ENCODE measurements around the gene PHOX2A. TPM values are rescaled to one million over a fixed set of nuclear protein-coding genes. Genes with fewer than 3 reads are reported as not detected.

The PHOX2A gene
- total RNA-seq, 2 experiments from 2014 or later, result not detected

DNA sequence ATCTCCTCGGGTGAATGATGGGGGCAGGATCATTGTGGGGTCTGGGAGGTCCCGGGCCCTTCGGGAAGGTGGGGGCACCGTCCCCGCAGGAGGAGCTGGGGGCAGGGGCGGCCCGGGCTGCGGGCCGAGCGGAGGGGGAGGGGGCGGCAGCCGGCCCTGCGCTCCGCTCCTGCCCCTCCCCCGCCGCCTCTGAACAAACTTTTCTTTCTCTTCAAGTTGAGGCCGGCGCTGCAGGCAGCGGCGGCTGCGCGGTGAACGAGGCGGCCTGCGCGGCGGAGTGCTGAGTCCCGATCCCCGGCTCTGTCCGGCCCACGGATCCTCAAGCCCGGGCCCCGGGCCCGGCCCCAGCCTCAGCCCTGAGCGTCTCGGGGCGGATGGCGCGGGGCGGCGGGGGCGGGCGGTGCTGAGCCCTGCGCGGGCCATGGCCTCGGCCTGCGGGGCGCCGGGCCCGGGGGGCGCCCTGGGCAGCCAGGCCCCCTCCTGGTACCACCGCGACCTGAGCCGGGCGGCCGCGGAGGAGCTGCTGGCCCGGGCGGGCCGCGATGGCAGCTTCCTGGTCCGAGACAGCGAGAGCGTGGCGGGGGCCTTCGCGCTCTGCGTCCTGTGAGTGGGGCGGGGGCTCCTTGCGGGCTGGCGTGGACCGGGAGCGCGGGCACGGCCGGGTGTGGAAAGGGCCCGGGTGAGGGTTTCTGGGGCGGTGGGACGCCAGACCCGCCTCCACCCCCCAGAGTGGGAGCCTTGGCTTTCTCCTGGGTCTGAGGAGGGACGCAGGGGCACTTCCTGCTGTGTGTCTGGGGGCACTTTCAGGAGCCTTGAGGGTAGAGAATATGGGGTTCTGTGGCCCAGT is 19.2 kb downstream of the PHOX2A start, which contains the start of gene INPPL1:
TSS of gene INPPL1 (plus strand) at position 204 of the 847 bp plus-strand sequence. CDS start at position 422, 218 bp downstream.
- Mint-ChIP-seq H3K27ac (peak within 1 kb of the TSS; percentile 84), H3K27me3 (no peaks in the 10 kb centered on the region), H3K4me1 (ENCODE audit: low read depth) (peaks cover 24% of the 10 kb centered on the region), H3K36me3 (peaks cover 5% of the 10 kb centered on the region), H3K9me3 (no peaks in the 10 kb centered on the region), H3K4me3 (peak within 1 kb of the TSS; percentile 84)
- POLR2A ChIA-PET, result interaction anchor here (1.1 to 2.2 kb wide), 3 partner anchors 14 to 206 kb away, joined by 3 to 9 read pairs (median 4); partner anchors contain the start of gene LAMTOR1
- peak; percentile 57 for DNase-seq
- CTCF ChIA-PET, result interaction anchor here (1.3 to 3.1 kb wide), 3 partner anchors 12 to 200 kb away, joined by 6 to 21 read pairs (median 6); no protein-coding TSS in a partner anchor
- intact Hi-C loops (cut with micrococcal nuclease), result loop anchor here (5.0 kb wide), 1 partner anchor 292 kb away; no protein-coding TSS in a partner anchor

DNA sequence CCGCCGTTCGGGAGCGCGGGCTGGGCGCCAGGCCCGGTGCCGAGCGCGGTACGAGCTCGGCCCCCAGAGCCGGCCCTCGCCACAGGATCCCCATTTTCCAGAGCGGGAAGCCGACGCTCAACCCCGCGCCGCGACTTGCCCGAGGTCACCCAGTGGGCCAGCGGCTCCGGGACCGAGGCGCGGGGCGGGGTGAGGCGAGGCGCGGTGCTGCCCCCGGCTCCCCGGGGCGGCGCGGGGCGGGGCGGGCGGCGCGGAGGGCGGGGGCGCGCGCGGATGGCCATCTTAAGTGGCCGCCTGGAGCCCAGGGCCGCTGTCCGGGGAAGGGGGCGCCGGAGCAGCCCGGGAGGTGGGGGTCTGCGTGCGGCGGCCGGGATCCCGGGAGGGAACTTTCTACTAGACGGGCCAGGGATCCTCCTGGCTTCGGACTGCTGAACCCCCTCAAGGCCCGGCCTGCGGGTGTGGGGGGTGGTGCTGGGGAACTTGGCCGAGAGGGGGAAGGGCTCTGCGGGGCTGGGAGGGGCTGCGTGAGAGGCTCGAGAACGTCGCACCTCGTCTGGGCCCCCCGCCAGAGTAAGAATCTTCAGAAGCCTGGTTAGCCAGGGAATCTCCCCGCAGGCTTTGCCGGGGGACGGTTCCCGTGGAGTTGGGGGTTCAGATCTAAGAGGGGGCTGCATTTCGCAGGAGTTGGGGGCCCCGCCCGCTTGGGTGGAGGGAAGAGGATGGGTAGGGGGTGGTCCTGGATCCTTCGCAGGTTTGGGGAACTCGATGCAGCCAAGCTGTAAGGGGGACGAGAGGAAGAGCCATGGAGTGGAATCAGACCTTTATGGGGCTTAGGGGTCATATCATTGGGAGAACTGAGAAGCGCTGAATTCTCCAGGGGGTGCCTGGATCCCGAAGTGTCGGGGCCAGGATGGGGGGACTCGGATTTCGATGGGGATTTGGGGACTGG is 20.1 kb downstream of the PHOX2A start:
- Mint-ChIP-seq H3K4me3 (peak overlapping the region; percentile 84), H3K4me1 (ENCODE audit: low read depth) (peaks cover 24% of the 10 kb centered on the region), H3K27me3 (peaks cover under 1% of the 10 kb centered on the region), H3K27ac (peak overlapping the region; percentile 84), H3K9me3 (no peaks in the 10 kb centered on the region), H3K36me3 (peaks cover 5% of the 10 kb centered on the region)
- peak; percentile 75 for DNase-seq
- intact Hi-C loops (cut with micrococcal nuclease), result loop anchor here (1.0 to 5.0 kb wide), 6 partner anchors 111 to 292 kb away; partner anchors contain the start of genes ANAPC15, CLPB, LAMTOR1 and LRRC51
- ChIA-PET POLR2A (interaction anchor here (1.5 to 2.2 kb wide), 2 partner anchors 14 kb away, joined by 3 to 9 read pairs; no protein-coding TSS in a partner anchor), CTCF (interaction anchor here (0.9 to 2.4 kb wide), 8 partner anchors 13 to 210 kb away, joined by 3 to 9 read pairs (median 5); partner anchors contain the start of gene CLPB)

DNA sequence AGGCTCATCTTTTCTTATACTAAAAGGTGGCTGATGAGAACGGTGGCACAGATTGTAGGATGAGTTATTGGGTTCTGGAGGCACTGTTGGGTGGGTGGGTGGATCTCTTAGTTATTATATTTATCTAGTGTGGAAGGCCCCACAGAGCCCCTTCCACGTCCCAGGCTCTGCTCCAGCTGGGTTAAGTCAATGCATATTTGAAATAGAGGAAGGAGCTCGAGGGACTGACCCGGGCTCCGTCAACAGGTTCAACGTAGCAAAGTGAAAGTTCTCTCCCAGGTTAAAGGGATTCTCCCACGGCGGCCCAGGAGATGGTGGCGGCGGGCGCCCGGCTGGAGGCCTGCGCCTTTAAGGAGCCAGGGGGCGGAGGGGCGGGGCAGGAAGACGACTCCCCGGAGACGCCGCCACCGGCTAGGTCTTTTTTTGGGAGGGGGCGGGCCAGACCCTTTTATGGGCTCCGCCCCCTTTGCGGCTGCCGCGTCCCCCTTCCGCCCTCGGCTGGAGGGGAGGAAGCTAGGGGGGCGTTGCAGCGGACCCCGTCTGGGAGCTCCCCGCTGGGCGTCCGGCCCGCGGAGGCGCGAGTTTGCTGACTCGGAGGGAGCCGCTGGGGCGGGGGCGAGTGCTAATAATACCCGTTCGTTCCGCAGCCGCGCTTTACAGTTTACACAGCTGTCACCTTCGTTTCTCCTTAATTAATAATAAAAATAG is 20.9 kb downstream of the PHOX2A start:
- H3K27ac Mint-ChIP-seq, result peak overlapping the region; percentile 77
- ChIA-PET POLR2A (interaction anchor here (0.9 to 1.5 kb wide), 2 partner anchors 13 to 15 kb away, joined by 3 to 4 read pairs; no protein-coding TSS in a partner anchor), CTCF (interaction anchor here (0.9 to 2.4 kb wide), 10 partner anchors 14 to 211 kb away, joined by 3 to 9 read pairs (median 3); partner anchors contain the start of gene CLPB)
- peaks cover 5% of the 10 kb centered on the region for H3K27me3 Mint-ChIP-seq
- peaks cover 24% of the 10 kb centered on the region for H3K4me1 Mint-ChIP-seq (ENCODE audit: low read depth)
- H3K4me3 Mint-ChIP-seq, result peak overlapping the region; percentile 75
- intact Hi-C loops (cut with micrococcal nuclease), result loop anchor here (1.0 to 5.0 kb wide), 6 partner anchors 110 to 291 kb away; partner anchors contain the start of genes ANAPC15, CLPB, LAMTOR1 and LRRC51
- no peaks in the 10 kb centered on the region for H3K9me3 Mint-ChIP-seq
- peak; percentile 95 for DNase-seq
- H3K36me3 Mint-ChIP-seq, result peaks cover 5% of the 10 kb centered on the region

DNA sequence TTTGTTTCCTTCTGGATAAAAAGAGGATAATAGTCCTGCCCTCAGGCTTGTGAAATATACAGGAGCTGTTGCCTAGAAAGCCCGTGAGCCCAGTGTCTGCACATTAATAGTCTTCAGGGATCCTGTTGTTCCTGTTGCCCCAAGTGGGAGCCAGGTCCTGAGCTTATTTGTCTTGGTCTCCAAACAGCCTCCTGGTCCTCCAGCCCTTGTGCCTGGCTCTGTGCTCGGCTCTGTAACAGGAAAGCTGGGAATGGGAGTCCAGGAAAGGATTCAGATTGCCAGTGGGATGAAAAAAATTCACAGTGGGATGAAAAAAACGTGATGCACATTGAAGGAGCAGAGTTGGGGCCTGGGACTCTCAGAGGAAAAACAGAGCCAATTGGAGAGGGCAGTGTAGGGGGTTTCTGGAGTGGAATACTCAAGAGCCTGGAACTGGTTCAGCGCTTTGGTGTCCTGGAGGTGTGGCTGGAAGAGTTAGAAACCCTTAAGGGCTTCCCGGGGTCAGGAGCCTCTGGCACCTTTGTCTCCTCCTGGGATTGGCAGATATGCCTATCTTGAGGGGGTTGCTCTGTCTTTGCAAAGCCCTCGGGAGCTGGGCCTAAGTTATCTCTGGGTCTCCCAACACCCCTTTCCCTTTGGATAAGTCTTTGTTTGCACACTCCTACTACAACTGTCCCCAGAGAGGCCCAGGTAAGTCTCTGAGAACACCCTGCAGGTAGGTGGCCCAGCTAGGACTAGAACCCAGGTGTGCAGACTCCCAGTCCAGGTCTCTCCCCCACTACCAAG is 21.7 kb downstream of the PHOX2A start:
- ChIA-PET CTCF (interaction anchor here (0.9 to 2.4 kb wide), 10 partner anchors 16 to 212 kb away, joined by 3 to 9 read pairs (median 3); partner anchors contain the start of gene CLPB), POLR2A (interaction anchor here (0.9 to 1.5 kb wide), 3 partner anchors 13 to 16 kb away, joined by 3 to 4 read pairs (median 4); no protein-coding TSS in a partner anchor)
- H3K4me1 Mint-ChIP-seq (ENCODE audit: low read depth), result peaks cover 24% of the 10 kb centered on the region
- peak overlapping the region; percentile 77 for H3K27ac Mint-ChIP-seq
- no peaks in the 10 kb centered on the region for H3K9me3 Mint-ChIP-seq
- peak overlapping the region; percentile 75 for H3K4me3 Mint-ChIP-seq
- no peak for DNase-seq
- peaks cover 5% of the 10 kb centered on the region for H3K27me3 Mint-ChIP-seq
- H3K36me3 Mint-ChIP-seq, result peaks cover 5% of the 10 kb centered on the region
- intact Hi-C loops (cut with micrococcal nuclease), result loop anchor here (2.0 to 5.0 kb wide), 4 partner anchors 109 to 290 kb away; partner anchors contain the start of genes ANAPC15, CLPB and LAMTOR1

DNA sequence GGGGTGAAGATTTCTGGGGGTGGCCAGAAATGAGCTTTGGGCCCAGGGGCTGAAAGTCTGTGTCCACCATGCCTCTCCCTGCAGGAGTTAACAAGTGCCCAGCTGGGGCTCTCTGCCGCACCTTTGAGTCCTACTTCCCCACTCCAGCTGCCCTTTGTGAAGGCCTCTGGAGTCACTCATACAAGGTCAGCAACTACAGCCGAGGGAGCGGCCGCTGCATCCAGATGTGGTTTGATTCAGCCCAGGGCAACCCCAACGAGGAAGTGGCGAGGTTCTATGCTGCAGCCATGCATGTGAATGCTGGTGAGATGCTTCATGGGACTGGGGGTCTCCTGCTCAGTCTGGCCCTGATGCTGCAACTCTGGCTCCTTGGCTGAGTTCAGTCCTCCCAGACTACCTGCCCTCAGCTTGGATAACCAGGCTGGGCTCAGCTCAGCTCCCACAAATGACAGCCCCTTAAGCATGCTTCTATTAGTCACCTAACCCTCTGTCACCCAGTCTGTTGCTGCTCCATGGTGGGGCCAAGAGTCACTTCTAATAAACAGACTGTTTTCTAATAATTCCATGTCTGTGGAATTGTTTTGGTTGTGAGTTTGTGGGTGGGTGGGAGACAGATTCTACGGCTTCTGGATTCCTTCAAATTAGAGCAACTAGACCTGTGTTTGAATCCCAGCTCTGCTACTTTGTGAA is 22.4 kb downstream of the PHOX2A start:
- peaks cover 5% of the 10 kb centered on the region for H3K36me3 Mint-ChIP-seq
- H3K9me3 Mint-ChIP-seq, result no peaks in the 10 kb centered on the region
- CTCF ChIA-PET, result interaction anchor here (1.0 to 2.4 kb wide), 6 partner anchors 17 to 213 kb away, joined by 3 to 9 read pairs (median 4); partner anchors contain the start of gene CLPB
- no peak overlapping the region for H3K27ac Mint-ChIP-seq
- H3K27me3 Mint-ChIP-seq, result peaks cover 7% of the 10 kb centered on the region
- POLR2A ChIA-PET, result interaction anchor here (0.6 to 1.0 kb wide), 2 partner anchors 13 to 191 kb away, joined by 4 read pairs; no protein-coding TSS in a partner anchor
- peaks cover 24% of the 10 kb centered on the region for H3K4me1 Mint-ChIP-seq (ENCODE audit: low read depth)
- no peak overlapping the region for H3K4me3 Mint-ChIP-seq
- DNase-seq, result no peak
- intact Hi-C loops (cut with micrococcal nuclease), result loop anchor here (2.0 to 5.0 kb wide), 4 partner anchors 109 to 289 kb away; partner anchors contain the start of genes ANAPC15, CLPB and LAMTOR1

DNA sequence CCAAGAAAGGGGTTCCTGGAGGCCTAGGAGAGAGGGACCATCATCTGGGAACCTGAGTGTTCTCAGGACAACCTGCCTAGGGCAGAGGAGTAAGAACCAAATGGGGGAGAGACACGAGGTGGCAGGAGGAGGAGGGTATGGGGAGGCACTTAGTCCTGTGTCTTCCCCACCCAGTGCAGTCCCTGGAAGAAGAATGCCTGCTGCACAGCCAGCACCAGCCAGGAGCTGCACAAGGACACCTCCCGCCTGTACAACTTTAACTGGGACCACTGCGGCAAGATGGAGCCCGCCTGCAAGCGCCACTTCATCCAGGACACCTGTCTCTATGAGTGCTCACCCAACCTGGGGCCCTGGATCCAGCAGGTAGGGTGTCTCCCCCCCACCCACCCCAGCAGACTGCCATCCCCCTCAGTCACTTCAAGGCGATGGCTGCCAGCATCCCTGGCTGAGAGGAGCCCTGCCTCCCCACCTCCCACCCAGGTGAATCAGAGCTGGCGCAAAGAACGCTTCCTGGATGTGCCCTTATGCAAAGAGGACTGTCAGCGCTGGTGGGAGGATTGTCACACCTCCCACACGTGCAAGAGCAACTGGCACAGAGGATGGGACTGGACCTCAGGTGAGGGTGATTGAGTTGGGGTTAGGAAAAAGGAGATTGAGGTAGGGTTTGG is 23.1 kb downstream of the PHOX2A start:
- ChIA-PET POLR2A (interaction anchor here (0.6 kb wide), 1 partner anchor 190 kb away, joined by 4 read pairs; no protein-coding TSS in a partner anchor), CTCF (interaction anchor here (1.0 to 1.2 kb wide), 3 partner anchors 37 to 210 kb away, joined by 3 to 5 read pairs (median 4); no protein-coding TSS in a partner anchor)
- H3K4me1 Mint-ChIP-seq (ENCODE audit: low read depth), result peaks cover 17% of the 10 kb centered on the region
- H3K9me3 Mint-ChIP-seq, result no peaks in the 10 kb centered on the region
- no peak overlapping the region for H3K27ac Mint-ChIP-seq
- intact Hi-C loops (cut with micrococcal nuclease), result loop anchor here (5.0 kb wide), 1 partner anchor 289 kb away; no protein-coding TSS in a partner anchor
- DNase-seq, result no peak
- H3K4me3 Mint-ChIP-seq, result no peak overlapping the region
- peaks cover 5% of the 10 kb centered on the region for H3K36me3 Mint-ChIP-seq
- peaks cover 9% of the 10 kb centered on the region for H3K27me3 Mint-ChIP-seq

DNA sequence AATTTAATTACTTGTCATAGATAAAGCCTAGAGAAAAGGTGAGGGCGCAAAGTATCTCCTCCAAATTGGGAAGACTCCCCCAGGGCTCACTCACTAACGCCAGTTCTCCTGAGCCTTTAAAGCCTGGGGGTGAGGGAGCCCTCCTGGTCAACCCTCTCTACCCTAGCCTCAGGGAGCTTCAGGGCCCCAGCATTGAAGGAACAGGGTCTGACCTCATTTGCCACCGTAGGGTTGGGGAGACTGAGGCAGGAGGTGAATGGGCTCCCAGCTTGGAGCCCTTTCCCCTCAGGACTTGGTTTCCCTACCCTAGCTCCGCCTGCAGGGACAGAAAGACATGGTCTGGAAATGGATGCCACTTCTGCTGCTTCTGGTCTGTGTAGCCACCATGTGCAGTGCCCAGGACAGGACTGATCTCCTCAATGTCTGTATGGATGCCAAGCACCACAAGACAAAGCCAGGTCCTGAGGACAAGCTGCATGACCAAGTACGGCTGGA is 25.7 kb downstream of the PHOX2A start:
- no peaks in the 10 kb centered on the region for H3K9me3 Mint-ChIP-seq
- H3K4me3 Mint-ChIP-seq, result no peak overlapping the region
- H3K36me3 Mint-ChIP-seq, result no peaks in the 10 kb centered on the region
- H3K27ac Mint-ChIP-seq, result no peak overlapping the region
- CTCF ChIA-PET, result interaction anchor here (2.0 kb wide), 1 partner anchor 20 kb away, joined by 5 read pairs; no protein-coding TSS in a partner anchor
- no peak for DNase-seq
- POLR2A ChIA-PET, result no interaction called here
- peaks cover 13% of the 10 kb centered on the region for H3K27me3 Mint-ChIP-seq
- intact Hi-C loops (cut with micrococcal nuclease), result no loop called here
- peaks cover 10% of the 10 kb centered on the region for H3K4me1 Mint-ChIP-seq (ENCODE audit: low read depth)

DNA sequence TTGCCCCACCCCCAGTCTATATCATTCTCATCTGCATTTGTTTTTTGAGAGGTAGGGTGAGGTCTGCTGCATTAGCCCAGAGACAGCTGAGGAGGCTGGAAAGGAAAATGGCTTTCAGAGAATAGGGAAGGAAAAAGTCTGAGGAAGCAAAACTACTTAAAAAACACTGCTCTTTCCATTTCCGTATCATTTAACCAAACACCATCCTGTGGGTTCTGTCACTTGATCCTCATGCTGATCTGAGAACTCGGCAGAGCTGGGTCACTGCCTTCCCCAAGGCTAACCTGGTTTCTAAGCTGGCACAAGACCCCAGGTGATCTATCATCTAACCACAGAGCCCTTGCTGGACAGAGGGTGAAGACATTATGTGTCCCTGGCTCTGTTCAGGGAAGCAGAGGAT is 26.1 kb downstream of the PHOX2A start:
- peaks cover 13% of the 10 kb centered on the region for H3K27me3 Mint-ChIP-seq
- intact Hi-C loops (cut with micrococcal nuclease), result no loop called here
- no peak for DNase-seq
- H3K36me3 Mint-ChIP-seq, result no peaks in the 10 kb centered on the region
- H3K9me3 Mint-ChIP-seq, result no peaks in the 10 kb centered on the region
- POLR2A ChIA-PET, result no interaction called here
- H3K4me1 Mint-ChIP-seq (ENCODE audit: low read depth), result peaks cover 8% of the 10 kb centered on the region
- no peak overlapping the region for H3K27ac Mint-ChIP-seq
- no peak overlapping the region for H3K4me3 Mint-ChIP-seq
- CTCF ChIA-PET, result interaction anchor here (2.0 kb wide), 1 partner anchor 20 kb away, joined by 5 read pairs; no protein-coding TSS in a partner anchor

DNA sequence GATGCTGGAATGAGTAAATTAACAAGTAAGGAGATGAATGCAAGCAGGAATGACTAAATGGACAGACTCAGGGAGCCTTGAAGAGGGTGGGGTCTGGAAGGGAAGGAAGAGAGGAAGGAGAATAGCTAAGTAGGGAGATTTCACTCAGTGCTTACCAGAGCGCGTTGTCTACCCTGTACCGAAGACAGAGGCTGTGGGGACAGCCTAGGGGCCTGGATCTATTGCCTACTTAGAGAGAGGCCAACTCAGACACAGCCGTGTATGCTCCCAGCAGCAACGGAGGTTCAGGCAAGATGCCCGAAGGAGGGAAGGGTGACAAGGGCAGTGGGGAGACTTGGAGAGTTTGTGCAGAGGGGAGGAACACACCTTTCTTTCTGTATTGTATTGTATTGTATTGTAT is 27.3 kb downstream of the PHOX2A start, which contains the start of gene FOLR2:
TSS of gene FOLR2 (plus strand) at position 157 of the 400 bp plus-strand sequence. CDS start 1,791 bp downstream, outside the sequence.
- Mint-ChIP-seq H3K36me3 (no peaks in the 10 kb centered on the region), H3K9me3 (no peaks in the 10 kb centered on the region), H3K4me3 (no peak within 1 kb of the TSS), H3K4me1 (ENCODE audit: low read depth) (no peaks in the 10 kb centered on the region), H3K27me3 (peaks cover 14% of the 10 kb centered on the region), H3K27ac (no peak within 1 kb of the TSS)
- ChIA-PET POLR2A (no interaction called here), CTCF (no interaction called here)
- intact Hi-C loops (cut with micrococcal nuclease), result no loop called here
- no peak for DNase-seq

Data from activated CD4-positive, alpha-beta memory T cell treated with anti-CD3 and anti-CD28 coated beads for 36 hours (primary cell).